Measurements from ENCODE around the gene CACNA2D1.

Gene CACNA2D1

GRCh38 chr7:82126576-82126975 is 317.0 kb downstream of the CACNA2D1 start:
- no peak for DNase-seq (ENCODE audit: low read depth in 1 of 2, low spot score in 1 of 2)

GRCh38 chr7:82124445-82124844 is 319.1 kb downstream of the CACNA2D1 start:
- no peak for DNase-seq (ENCODE audit: low read depth in 1 of 2, low spot score in 1 of 2)

GRCh38 chr7:82122275-82122674 is 321.3 kb downstream of the CACNA2D1 start:
- no peak for DNase-seq (ENCODE audit: low read depth in 1 of 2, low spot score in 1 of 2)

- DNase-seq (ENCODE audit: low read depth in 1 of 2, low spot score in 1 of 2): no peak
Measured at GRCh38 chr7:82114237-82114636, 329.3 kb downstream of the CACNA2D1 start.

GRCh38 chr7:82110146-82110840 is 333.3 kb downstream of the CACNA2D1 start:
- no peak for DNase-seq (ENCODE audit: low read depth in 1 of 2, low spot score in 1 of 2)

- no peak for DNase-seq (ENCODE audit: low read depth in 1 of 2, low spot score in 1 of 2)
Measured at GRCh38 chr7:82109288-82109687, 334.3 kb downstream of the CACNA2D1 start.

- DNase-seq (ENCODE audit: low read depth in 1 of 2, low spot score in 1 of 2): no peak
Measured at GRCh38 chr7:82106201-82106600, 337.4 kb downstream of the CACNA2D1 start.

GRCh38 chr7:82105463-82105862 is 338.1 kb downstream of the CACNA2D1 start:
- no peak for DNase-seq (ENCODE audit: low read depth in 1 of 2, low spot score in 1 of 2)

- DNase-seq (ENCODE audit: low read depth in 1 of 2, low spot score in 1 of 2): no peak
Measured at GRCh38 chr7:82098414-82098813, 345.2 kb downstream of the CACNA2D1 start.

GRCh38 chr7:82091126-82091684 is 352.4 kb downstream of the CACNA2D1 start:
- DNase-seq (ENCODE audit: low read depth in 1 of 2, low spot score in 1 of 2): no peak

- DNase-seq (ENCODE audit: low read depth in 1 of 2, low spot score in 1 of 2): no peak
Measured at GRCh38 chr7:82087099-82087498, 356.5 kb downstream of the CACNA2D1 start.

- DNase-seq (ENCODE audit: low read depth in 1 of 2, low spot score in 1 of 2): no peak
Measured at GRCh38 chr7:82085116-82085515, 358.5 kb downstream of the CACNA2D1 start.

- no peak for DNase-seq (ENCODE audit: low read depth in 1 of 2, low spot score in 1 of 2)
Measured at GRCh38 chr7:82081644-82082224, 361.8 kb downstream of the CACNA2D1 start.

GRCh38 chr7:82080254-82080927 is 363.2 kb downstream of the CACNA2D1 start:
- DNase-seq (ENCODE audit: low read depth in 1 of 2, low spot score in 1 of 2): no peak

- DNase-seq (ENCODE audit: low read depth in 1 of 2, low spot score in 1 of 2): no peak
Measured at GRCh38 chr7:82079527-82079926, 364.1 kb downstream of the CACNA2D1 start.

- no peak for DNase-seq (ENCODE audit: low read depth in 1 of 2, low spot score in 1 of 2)
Measured at GRCh38 chr7:82078807-82079206, 364.8 kb downstream of the CACNA2D1 start.

- DNase-seq (ENCODE audit: low read depth in 1 of 2, low spot score in 1 of 2): no peak
Measured at GRCh38 chr7:82071468-82071867, 372.1 kb downstream of the CACNA2D1 start.

GRCh38 chr7:82067628-82068264 is 375.8 kb downstream of the CACNA2D1 start:
- DNase-seq (ENCODE audit: low read depth in 1 of 2, low spot score in 1 of 2): no peak

GRCh38 chr7:82057476-82057875 is 386.1 kb downstream of the CACNA2D1 start:
- DNase-seq (ENCODE audit: low read depth in 1 of 2, low spot score in 1 of 2): no peak

GRCh38 chr7:82056282-82056681 is 387.3 kb downstream of the CACNA2D1 start:
- DNase-seq (ENCODE audit: low read depth in 1 of 2, low spot score in 1 of 2): no peak

GRCh38 chr7:82054544-82054943 is 389.0 kb downstream of the CACNA2D1 start:
- DNase-seq (ENCODE audit: low read depth in 1 of 2, low spot score in 1 of 2): no peak

All from stimulated activated CD4-positive, alpha-beta T cell treated with anti-CD3 and anti-CD28 coated beads, Interleukin-15, amount 100 ng/mL, for 1 hour (primary cell).